Prostate gland (tissue), 2 donors: ENCODE results near the gene CEP128. TPM values are rescaled to one million over a fixed set of nuclear protein-coding genes. Genes with fewer than 3 reads are reported as not detected.
A peak's percentile ranks its signal among the peaks of the same experiment; 100 is the strongest.
"Not testable (repeated sequence)": the region's sequence is repeated elsewhere in the genome, so short reads cannot be mapped to it uniquely, and the experiment has no call there.

ENCODE experiments used
- DNase-seq: peaks from one replicate; pipeline ENCODE4 v3.0.0-alpha.2; 2019; ENCODE audit warnings: low spot score
- H3K27ac ChIP-seq, 2 donors: fragments of 200-600 bp; sonication (generic); 2 replicates each; pipeline ENCODE4 v1.5.1; 2017 to 2019
- H3K27me3 ChIP-seq: fragments of 200-600 bp; sonication (generic); replicated peaks from 2 replicates; pipeline ENCODE4 v1.5.1; 2019; ENCODE audit not compliant: insufficient read depth
- H3K36me3 ChIP-seq, 2 donors: fragments of 200-600 bp; sonication (generic); 1 replicate in 1 of 2; 2 replicates in 1 of 2; pipeline versions ENCODE4 v1.5.1 to v1.8.1; 2017 to 2019
- H3K4me1 ChIP-seq: fragments of 200-600 bp; sonication (generic); replicated peaks from 2 replicates; pipeline ENCODE4 v1.5.1; 2019
- H3K4me3 ChIP-seq, 2 donors: fragments of 200-600 bp; sonication (generic); 2 replicates each; pipeline ENCODE4 v1.5.1; 2017 to 2019
- H3K9me3 ChIP-seq: fragments of 200-600 bp; sonication (generic); 2 replicates; pipeline ENCODE4 v1.5.1; 2017
- POLR2A ChIP-seq: fragments of 450-650 bp; IDR thresholded peaks from one replicate; pipeline ENCODE4 v1.6.1; 2016; ENCODE audit warnings: antibody characterized with exemption, mild to moderate bottlenecking
- POLR2AphosphoS5 ChIP-seq: sonication (generic); formaldehyde crosslinking; IDR thresholded peaks from one replicate; pipeline ENCODE4 v1.6.1; 2017; ENCODE audit warnings: antibody characterized with exemption
- WGBS: methylation state at CpG from one replicate; pipeline ENCODE4 v1.1.5; 2018; 5-methylcytosine and 5-hydroxymethylcytosine counted together
- intact Hi-C: fragments of 100-400 bp; cut with DNase I; formaldehyde crosslinking; loops from one replicate; pipeline ENCODE4 v1.14.2; 2022
- total RNA-seq, 2 donors: library from RNA; depleted of rRNA; stranded (reverse); fragments of >200 nt; gene quantifications; one replicate each; pipeline ENCODE4 v1.1.0, GENCODE V29; 2016
- TF ChIP-seq, protein P1 (sequence below), 4 experiments: fragments of 200-600 bp in 2 of 4; fragments of 450-650 bp in 2 of 4; sonication (generic) in 2 of 4; IDR thresholded peaks; 1 replicate in 3 of 4; 2 replicates in 1 of 4; pipeline ENCODE4 v1.5.1; 2016 to 2019; ENCODE audit warnings: antibody characterized with exemption in 4 of 4, mild to moderate bottlenecking in 2 of 4, moderate library complexity in 2 of 4

CEP128 gene
- total RNA-seq, 2 donors from 2014 or later, result 6.4 to 7.3 TPM

DNA sequence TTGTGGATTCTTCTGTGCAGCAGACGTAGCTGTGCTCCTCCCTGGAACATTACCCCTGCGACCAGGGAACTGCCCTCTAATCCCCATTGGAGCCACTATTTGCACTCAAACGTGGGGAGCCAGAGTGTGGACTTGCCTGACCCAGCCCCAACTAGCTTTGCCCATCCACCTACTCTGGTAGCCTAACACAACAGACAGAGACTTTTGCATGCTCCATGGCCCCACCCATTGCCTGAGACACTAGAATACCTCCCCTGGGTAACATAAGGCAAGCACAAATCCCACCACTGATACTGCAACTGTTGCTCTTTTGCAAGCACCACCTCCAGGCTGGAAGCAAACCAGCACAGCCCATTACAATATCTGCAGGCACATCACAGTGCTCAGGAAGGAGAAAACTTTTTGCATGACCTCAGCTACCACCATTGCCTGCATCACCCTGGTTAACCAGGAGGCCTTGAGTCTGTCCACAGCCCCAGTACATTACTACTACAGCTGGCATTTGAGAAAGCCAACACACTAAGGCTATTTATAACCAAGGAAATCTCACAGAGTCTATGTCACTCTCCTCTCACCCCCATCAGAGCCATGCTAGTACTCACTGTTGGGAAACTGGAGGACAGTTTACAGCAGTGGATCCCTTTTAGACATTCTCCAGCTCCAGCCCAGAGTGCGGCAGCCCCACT, 15.0 kb downstream of the CEP128 start:
- Histone ChIP-seq H3K36me3 (no peaks in the 10 kb centered on the region), H3K4me3 (no peak overlapping the region), H3K27me3 (no peaks in the 10 kb centered on the region), H3K27ac (no peak overlapping the region), H3K4me1 (no peaks in the 10 kb centered on the region), H3K9me3 (no peaks in the 10 kb centered on the region)
- WGBS, result 92% methylated on average over 4 of the region's 4 CpGs
- TF ChIP-seq, protein P1, sequence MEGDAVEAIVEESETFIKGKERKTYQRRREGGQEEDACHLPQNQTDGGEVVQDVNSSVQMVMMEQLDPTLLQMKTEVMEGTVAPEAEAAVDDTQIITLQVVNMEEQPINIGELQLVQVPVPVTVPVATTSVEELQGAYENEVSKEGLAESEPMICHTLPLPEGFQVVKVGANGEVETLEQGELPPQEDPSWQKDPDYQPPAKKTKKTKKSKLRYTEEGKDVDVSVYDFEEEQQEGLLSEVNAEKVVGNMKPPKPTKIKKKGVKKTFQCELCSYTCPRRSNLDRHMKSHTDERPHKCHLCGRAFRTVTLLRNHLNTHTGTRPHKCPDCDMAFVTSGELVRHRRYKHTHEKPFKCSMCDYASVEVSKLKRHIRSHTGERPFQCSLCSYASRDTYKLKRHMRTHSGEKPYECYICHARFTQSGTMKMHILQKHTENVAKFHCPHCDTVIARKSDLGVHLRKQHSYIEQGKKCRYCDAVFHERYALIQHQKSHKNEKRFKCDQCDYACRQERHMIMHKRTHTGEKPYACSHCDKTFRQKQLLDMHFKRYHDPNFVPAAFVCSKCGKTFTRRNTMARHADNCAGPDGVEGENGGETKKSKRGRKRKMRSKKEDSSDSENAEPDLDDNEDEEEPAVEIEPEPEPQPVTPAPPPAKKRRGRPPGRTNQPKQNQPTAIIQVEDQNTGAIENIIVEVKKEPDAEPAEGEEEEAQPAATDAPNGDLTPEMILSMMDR (IDR thresholded peaks at IDR 0.05), result no peak
- TF ChIP-seq POLR2AphosphoS5 (no peak), POLR2A (no peak)
- intact Hi-C loops, result no loop called here
- no peak for DNase-seq

DNA sequence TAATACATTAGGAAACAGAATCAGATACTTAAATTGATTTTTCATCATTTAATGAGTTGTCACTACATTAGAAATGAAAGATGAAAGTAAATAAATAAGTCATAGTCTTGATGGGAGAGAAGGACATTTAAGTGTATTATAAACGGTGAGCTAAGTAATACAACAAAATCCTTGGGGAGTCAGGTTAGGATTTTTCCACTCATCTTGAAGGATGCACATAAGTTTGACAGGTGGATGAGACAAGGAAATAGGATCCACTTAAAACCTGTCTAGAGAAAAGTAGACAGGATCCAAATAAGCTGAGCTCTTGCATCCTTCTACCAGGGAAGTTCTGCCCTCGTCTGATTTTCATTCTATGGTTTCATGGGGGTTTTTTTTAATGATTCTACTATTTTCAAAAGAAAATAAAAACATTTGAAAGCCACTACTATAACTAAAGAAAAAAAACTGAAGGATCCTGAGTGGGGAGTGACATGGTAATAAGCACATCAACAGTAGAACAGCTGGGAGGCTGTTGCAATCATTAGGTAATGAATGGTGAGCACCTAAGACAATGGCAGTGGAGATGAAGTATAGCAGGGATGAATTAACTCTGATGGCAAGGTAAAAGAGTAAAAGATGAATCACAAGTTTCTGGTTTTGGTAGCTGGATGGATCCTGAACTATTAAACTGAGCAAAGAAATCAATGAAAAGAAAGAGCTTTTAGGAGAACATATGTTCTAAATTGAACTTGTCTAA, 17.0 kb downstream of the CEP128 start:
- Histone ChIP-seq H3K4me1 (no peaks in the 10 kb centered on the region), H3K9me3 (no peaks in the 10 kb centered on the region), H3K27me3 (no peaks in the 10 kb centered on the region), H3K4me3 (no peak overlapping the region), H3K27ac (no peak overlapping the region), H3K36me3 (no peaks in the 10 kb centered on the region)
- 87% methylated on average over 2 of the region's 2 CpGs for WGBS
- no peak for DNase-seq
- intact Hi-C loops, result no loop called here
- TF ChIP-seq, protein P1 (IDR thresholded peaks at IDR 0.05), result no peak
- no peak for TF ChIP-seq POLR2AphosphoS5
- no peak for TF ChIP-seq POLR2A

DNA sequence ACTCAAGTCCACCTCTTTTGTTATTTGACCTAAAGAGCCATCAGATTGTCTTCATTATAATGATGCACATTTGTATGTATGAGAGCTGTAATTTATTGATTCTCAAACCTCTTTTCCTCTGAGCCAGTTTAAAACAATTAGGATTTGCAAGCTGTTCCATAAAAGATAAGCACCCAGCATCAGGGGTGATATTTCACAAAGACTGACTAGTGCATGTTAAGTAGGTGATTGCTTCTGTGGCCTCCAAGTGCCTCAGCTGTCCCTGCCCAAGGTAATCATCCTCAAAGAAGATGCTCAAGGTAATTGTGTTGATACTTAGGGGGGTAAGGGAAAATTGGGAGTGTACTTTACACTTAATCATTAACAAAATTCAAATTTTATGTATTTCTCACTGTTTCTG, 18.2 kb downstream of the CEP128 start:
- Histone ChIP-seq H3K27me3 (no peaks in the 10 kb centered on the region), H3K36me3 (no peaks in the 10 kb centered on the region), H3K9me3 (no peaks in the 10 kb centered on the region), H3K4me1 (no peaks in the 10 kb centered on the region), H3K4me3 (no peak overlapping the region), H3K27ac (no peak overlapping the region)
- no peak for DNase-seq
- intact Hi-C loops, result no loop called here
- TF ChIP-seq POLR2A, result no peak
- TF ChIP-seq POLR2AphosphoS5, result no peak
- TF ChIP-seq, protein P1 (IDR thresholded peaks at IDR 0.05), result no peak

DNA sequence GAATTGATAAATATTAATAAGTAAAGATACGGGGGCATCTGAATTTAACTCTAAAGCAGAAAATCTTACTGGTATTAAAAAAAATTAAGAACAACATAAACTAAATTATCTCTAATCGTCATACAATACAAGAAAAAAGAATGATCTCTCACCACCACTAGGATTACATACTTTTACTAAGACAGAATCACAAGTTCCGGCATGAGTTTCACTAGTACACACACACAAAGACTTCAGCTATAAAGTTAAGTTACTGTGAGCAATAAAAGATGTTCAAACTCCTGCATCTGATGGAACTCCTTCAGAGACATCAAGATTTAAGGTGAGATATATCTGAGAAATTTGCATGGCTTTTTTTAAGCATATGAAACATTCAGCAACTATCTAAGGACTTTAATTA, 21.9 kb downstream of the CEP128 start:
- Histone ChIP-seq H3K36me3 (no peaks in the 10 kb centered on the region), H3K4me3 (no peak overlapping the region), H3K27ac (no peak overlapping the region), H3K27me3 (no peaks in the 10 kb centered on the region), H3K9me3 (no peaks in the 10 kb centered on the region), H3K4me1 (no peaks in the 10 kb centered on the region)
- intact Hi-C loops, result no loop called here
- TF ChIP-seq POLR2A, result no peak
- TF ChIP-seq, protein P1 (IDR thresholded peaks at IDR 0.05), result peak in 1 of 4 experiments; percentile 8
- 44% methylated on average over 3 of the region's 3 CpGs for WGBS
- DNase-seq, result no peak

DNA sequence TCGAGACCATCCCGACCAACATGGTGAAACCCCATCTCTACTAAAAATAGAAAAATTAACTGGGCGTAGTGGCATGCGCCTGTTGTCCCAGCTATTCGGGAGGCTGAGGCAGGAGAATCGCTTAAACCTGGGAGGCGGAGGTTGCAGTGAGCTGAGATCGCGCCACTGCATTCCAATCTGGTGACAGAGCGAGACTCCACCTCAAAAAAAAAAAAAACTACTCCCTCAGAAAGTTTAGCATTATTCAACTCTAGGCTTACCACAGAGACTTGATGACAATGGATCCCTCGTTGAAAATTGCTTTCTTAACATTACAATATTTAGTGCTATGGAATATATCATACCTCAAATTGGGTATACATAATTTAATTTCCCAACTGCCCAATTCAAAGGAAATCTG, 29.5 kb downstream of the CEP128 start:
- H3K27me3 ChIP-seq, H3K27ac ChIP-seq, H3K4me3 ChIP-seq, DNase-seq, H3K36me3 ChIP-seq, H3K4me1 ChIP-seq, intact Hi-C loops, H3K9me3 ChIP-seq: not testable (repeated sequence)
- WGBS, result 95% methylated on average over 11 of the region's 11 CpGs
